HUES6 (cell line): ENCODE data around the gene ZNF668.

ENCODE experiments used
- H3K27ac ChIP-seq: 2 replicates; pipeline ENCODE4 v1.7.0; 2013; ENCODE audit warnings: low read depth, mild to moderate bottlenecking, low read length, inconsistent platforms
- H3K27me3 ChIP-seq: 2 replicates; pipeline ENCODE4 v1.6.1; 2013; ENCODE audit warnings: low read length; ENCODE audit not compliant: control insufficient read depth, insufficient read depth
- H3K36me3 ChIP-seq: 2 replicates; pipeline ENCODE4 v1.6.1; 2013; ENCODE audit warnings: low read length; ENCODE audit not compliant: control insufficient read depth, insufficient read depth
- H3K4me1 ChIP-seq: 2 replicates; pipeline ENCODE4 v1.6.1; 2013; ENCODE audit warnings: low read length; ENCODE audit not compliant: control insufficient read depth, insufficient read depth
- H3K4me3 ChIP-seq: 2 replicates; pipeline ENCODE4 v1.5.1; 2013; ENCODE audit warnings: low read depth, low read length
- H3K9ac ChIP-seq: one replicate; pipeline ENCODE4 v1.6.1; 2013; ENCODE audit warnings: mild to moderate bottlenecking, low read length
- H3K9me3 ChIP-seq: 2 replicates; pipeline ENCODE4 v1.6.1; 2013; ENCODE audit warnings: low read depth, low read length; ENCODE audit not compliant: control insufficient read depth, insufficient read depth

The ZNF668 gene

DNA sequence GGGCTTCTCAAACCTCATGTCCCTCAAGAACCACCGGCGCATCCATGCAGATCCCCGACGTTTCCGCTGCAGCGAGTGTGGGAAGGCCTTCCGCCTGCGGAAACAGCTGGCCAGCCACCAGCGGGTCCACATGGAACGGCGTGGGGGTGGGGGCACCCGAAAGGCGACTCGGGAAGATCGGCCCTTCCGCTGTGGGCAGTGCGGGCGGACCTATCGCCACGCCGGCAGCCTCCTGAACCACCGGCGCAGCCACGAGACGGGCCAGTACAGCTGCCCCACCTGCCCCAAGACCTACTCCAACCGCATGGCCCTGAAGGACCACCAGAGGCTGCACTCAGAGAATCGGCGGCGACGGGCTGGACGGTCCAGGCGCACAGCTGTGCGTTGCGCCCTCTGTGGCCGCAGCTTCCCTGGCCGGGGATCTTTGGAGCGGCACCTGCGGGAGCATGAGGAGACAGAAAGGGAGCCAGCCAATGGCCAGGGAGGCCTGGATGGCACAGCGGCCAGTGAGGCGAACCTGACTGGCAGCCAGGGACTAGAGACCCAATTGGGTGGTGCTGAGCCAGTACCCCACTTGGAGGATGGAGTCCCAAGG, 6.1 kb upstream of the ZNF668 start:
- Histone ChIP-seq H3K9me3 (no peaks in the 10 kb centered on the region), H3K27ac (no peak overlapping the region), H3K27me3 (no peaks in the 10 kb centered on the region), H3K4me3 (no peak overlapping the region), H3K36me3 (peaks cover 90% of the 10 kb centered on the region), H3K9ac (no peak overlapping the region), H3K4me1 (no peaks in the 10 kb centered on the region)

DNA sequence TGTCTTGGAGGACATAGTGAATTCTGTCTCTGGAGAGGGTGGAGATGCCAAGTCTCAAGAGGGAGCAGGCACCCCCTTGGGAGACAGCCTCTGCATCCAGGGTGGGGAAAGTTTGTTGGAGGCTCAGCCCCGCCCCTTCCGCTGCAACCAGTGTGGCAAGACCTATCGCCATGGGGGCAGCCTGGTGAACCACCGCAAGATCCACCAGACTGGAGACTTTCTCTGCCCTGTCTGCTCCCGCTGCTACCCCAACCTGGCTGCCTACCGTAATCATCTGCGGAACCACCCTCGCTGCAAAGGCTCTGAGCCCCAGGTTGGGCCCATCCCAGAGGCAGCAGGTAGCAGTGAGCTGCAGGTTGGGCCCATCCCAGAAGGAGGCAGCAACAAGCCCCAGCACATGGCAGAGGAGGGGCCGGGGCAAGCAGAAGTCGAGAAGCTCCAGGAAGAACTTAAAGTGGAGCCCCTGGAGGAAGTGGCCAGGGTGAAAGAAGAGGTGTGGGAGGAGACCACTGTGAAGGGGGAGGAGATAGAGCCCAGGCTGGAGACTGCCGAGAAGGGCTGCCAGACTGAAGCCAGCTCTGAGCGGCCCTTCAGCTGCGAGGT, 5.4 kb upstream of the ZNF668 start:
- Histone ChIP-seq H3K36me3 (peaks cover 84% of the 10 kb centered on the region), H3K27me3 (no peaks in the 10 kb centered on the region), H3K9ac (no peak overlapping the region), H3K4me1 (no peaks in the 10 kb centered on the region), H3K27ac (no peak overlapping the region), H3K9me3 (no peaks in the 10 kb centered on the region), H3K4me3 (no peak overlapping the region)

- Histone ChIP-seq H3K9me3 (no peaks in the 10 kb centered on the region), H3K27me3 (no peaks in the 10 kb centered on the region), H3K27ac (no peak overlapping the region), H3K4me3 (no peak overlapping the region), H3K9ac (no peak overlapping the region), H3K36me3 (peaks cover 78% of the 10 kb centered on the region), H3K4me1 (no peaks in the 10 kb centered on the region)
Measured at GRCh38 chr16:31078597-31079341, 4.7 kb upstream of the ZNF668 start.

GRCh38 chr16:31077592-31078396, 3.8 kb upstream of the ZNF668 start:
- Histone ChIP-seq H3K27me3 (no peaks in the 10 kb centered on the region), H3K27ac (no peak overlapping the region), H3K9ac (no peak overlapping the region), H3K4me1 (no peaks in the 10 kb centered on the region), H3K4me3 (no peak overlapping the region), H3K9me3 (no peaks in the 10 kb centered on the region), H3K36me3 (peaks cover 68% of the 10 kb centered on the region)

DNA sequence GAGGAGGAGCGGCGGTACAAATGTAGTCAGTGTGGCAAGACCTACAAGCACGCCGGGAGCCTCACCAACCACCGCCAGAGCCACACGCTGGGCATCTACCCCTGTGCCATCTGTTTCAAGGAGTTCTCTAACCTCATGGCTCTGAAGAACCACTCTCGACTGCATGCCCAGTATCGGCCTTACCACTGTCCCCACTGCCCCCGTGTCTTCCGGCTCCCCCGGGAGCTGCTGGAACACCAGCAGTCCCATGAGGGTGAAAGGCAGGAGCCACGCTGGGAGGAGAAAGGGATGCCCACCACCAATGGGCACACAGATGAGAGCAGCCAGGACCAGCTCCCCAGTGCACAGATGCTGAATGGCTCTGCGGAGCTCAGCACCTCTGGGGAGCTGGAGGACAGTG, 3.0 kb upstream of the ZNF668 start:
- Histone ChIP-seq H3K27ac (no peak overlapping the region), H3K9me3 (no peaks in the 10 kb centered on the region), H3K4me3 (no peak overlapping the region), H3K27me3 (no peaks in the 10 kb centered on the region), H3K36me3 (peaks cover 61% of the 10 kb centered on the region), H3K4me1 (peaks cover 3% of the 10 kb centered on the region), H3K9ac (no peak overlapping the region)

DNA sequence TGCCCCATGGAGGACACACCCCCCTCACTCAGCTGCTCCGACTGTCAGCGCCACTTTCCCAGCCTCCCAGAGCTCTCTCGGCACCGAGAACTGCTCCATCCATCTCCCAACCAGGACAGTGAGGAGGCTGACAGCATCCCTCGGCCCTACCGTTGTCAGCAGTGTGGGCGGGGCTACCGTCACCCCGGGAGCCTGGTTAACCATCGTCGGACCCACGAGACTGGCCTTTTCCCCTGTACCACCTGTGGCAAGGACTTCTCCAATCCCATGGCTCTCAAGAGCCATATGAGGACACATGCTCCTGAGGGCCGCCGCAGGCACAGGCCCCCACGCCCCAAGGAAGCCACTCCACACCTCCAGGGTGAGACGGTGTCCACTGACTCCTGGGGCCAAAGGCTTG, 2.3 kb upstream of the ZNF668 start:
- no peak overlapping the region for H3K4me3 ChIP-seq
- H3K36me3 ChIP-seq, result peaks cover 54% of the 10 kb centered on the region
- peaks cover 6% of the 10 kb centered on the region for H3K4me1 ChIP-seq
- no peak overlapping the region for H3K27ac ChIP-seq
- no peaks in the 10 kb centered on the region for H3K9me3 ChIP-seq
- no peaks in the 10 kb centered on the region for H3K27me3 ChIP-seq
- no peak overlapping the region for H3K9ac ChIP-seq

GRCh38 chr16:31074814-31075183, 759 bp upstream of the ZNF668 start:
- H3K9me3 ChIP-seq, result no peaks in the 10 kb centered on the region
- H3K4me3 ChIP-seq, result peak overlapping the region; percentile 97
- H3K27ac ChIP-seq, result peak overlapping the region; percentile 59; the same call in 1 of the 2 replicates
- H3K9ac ChIP-seq, result peak overlapping the region; percentile 83
- no peaks in the 10 kb centered on the region for H3K27me3 ChIP-seq
- H3K4me1 ChIP-seq, result peaks cover 6% of the 10 kb centered on the region
- peaks cover 39% of the 10 kb centered on the region for H3K36me3 ChIP-seq

DNA sequence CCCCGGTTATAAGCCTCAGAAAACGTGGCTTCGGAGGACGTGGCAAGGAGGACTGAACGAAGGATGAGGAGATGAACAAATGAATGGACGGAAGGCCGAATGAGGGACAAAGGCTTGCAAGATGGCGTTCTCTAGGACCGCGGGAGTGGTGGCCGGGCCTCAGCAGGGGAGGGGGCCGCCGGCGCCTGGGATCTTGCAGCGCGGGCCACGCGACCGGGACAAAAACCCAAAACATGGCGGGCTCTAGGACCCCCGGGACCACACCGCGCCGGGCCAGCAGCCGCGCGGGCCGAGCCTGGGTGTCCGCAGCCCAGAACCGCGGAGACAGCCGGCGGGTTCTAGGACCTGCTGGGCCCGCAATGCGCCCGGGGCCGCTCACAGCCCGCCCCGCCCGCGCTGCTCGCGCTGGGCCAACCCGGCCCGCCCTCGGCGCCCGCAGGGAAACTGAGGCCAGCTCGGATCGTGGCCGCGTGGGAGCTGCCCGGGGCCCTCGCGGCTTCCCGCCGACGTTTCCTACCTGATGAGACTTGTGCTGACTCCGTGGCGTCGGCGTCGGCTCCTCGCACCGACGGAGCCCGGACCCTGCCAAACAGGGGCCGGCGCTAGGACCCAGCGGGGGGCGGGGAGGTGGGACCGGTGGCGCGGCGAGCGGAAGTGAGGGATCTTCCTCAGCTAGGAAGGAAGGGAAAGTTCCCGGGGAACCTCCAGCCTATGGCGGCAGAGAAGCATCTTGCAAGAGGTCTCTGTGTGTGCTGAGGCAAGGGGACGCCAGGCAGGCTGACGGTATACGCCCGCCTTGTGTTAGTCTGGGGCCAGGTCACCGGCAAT, 684 bp downstream of the ZNF668 start:
- Histone ChIP-seq H3K9ac (peak overlapping the region; percentile 83), H3K27me3 (no peaks in the 10 kb centered on the region), H3K36me3 (peaks cover 25% of the 10 kb centered on the region), H3K4me1 (peaks cover 6% of the 10 kb centered on the region), H3K9me3 (no peaks in the 10 kb centered on the region), H3K27ac (peak overlapping the region; percentile 59), H3K4me3 (peak overlapping the region; percentile 97)

GRCh38 chr16:31072540-31073141, 1.4 kb downstream of the ZNF668 start:
- peak overlapping the region; percentile 97 for H3K4me3 ChIP-seq
- H3K36me3 ChIP-seq, result peaks cover 18% of the 10 kb centered on the region
- H3K27ac ChIP-seq, result peak overlapping the region; percentile 59
- H3K9me3 ChIP-seq, result no peaks in the 10 kb centered on the region
- peaks cover 6% of the 10 kb centered on the region for H3K4me1 ChIP-seq
- H3K27me3 ChIP-seq, result no peaks in the 10 kb centered on the region
- peak overlapping the region; percentile 83 for H3K9ac ChIP-seq

DNA sequence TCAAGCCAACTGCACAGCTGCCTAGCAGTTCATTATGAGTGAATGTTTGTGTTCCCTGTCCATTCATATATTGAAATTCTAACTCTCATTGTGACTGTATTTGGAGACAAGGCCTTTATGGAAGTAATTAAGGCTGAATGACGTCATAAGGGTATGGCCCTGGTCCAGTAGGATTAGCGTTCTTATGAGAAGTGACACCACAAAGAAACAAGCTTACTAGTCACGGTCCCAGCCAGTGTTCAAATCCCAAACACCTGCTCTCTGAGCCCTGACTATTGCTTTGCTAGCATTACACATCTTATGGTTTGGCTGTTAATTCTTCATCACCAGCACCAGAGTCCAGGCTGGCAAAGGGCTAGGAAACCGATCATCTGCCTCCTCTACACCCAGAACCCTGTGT, 2.2 kb downstream of the ZNF668 start:
- Histone ChIP-seq H3K36me3 (peaks cover 10% of the 10 kb centered on the region), H3K9me3 (no peaks in the 10 kb centered on the region), H3K4me3 (peak overlapping the region; percentile 97), H3K4me1 (peaks cover 6% of the 10 kb centered on the region), H3K27me3 (no peaks in the 10 kb centered on the region), H3K9ac (peak overlapping the region; percentile 83), H3K27ac (no peak overlapping the region)
